H9 (cell line): Measurements from ENCODE around the gene PSMD1. TPM values are rescaled to one million over a fixed set of nuclear protein-coding genes. Genes with fewer than 3 reads are reported as not detected.

Experiments used
- DNase-seq: peaks from one replicate; pipeline ENCODE4 v3.0.0-alpha.2; 2017
- H2AFZ ChIP-seq: one replicate; pipeline ENCODE4 v1.6.1; 2013; ENCODE audit warnings: mild to moderate bottlenecking, low read length, control low read depth, moderate library complexity
- H2AK5ac ChIP-seq: 2 replicates; pipeline ENCODE4 v1.6.1; 2013; ENCODE audit warnings: low read length, control low read depth, mixed read lengths; ENCODE audit not compliant: insufficient read length
- H2BK120ac ChIP-seq: one replicate; pipeline ENCODE4 v1.6.1; 2013; ENCODE audit warnings: low read depth, mild to moderate bottlenecking, low read length, control low read depth, inconsistent platforms; ENCODE audit not compliant: poor library complexity, severe bottlenecking
- H2BK12ac ChIP-seq: 2 replicates; pipeline ENCODE4 v1.6.1; 2013; ENCODE audit warnings: low read length, control low read depth, mixed read lengths, low read depth; ENCODE audit not compliant: insufficient read length
- H2BK15ac ChIP-seq: 2 replicates; pipeline ENCODE4 v1.6.1; 2013; ENCODE audit warnings: low read depth, low read length, control low read depth
- H2BK20ac ChIP-seq: one replicate; pipeline ENCODE4 v1.6.1; 2013; ENCODE audit warnings: low read depth, mild to moderate bottlenecking, low read length, control low read depth, inconsistent platforms; ENCODE audit not compliant: poor library complexity, severe bottlenecking
- H2BK5ac ChIP-seq: 2 replicates; pipeline ENCODE4 v1.6.1; 2013; ENCODE audit warnings: low read length, control low read depth, mixed read lengths; ENCODE audit not compliant: insufficient read length
- H3K14ac ChIP-seq: 2 replicates; pipeline ENCODE4 v1.6.1; 2013; ENCODE audit warnings: low read length, control low read depth; ENCODE audit not compliant: insufficient read depth
- H3K18ac ChIP-seq: 2 replicates; pipeline ENCODE4 v1.6.1; 2013; ENCODE audit warnings: low read depth, mild to moderate bottlenecking, mixed read lengths, low read length, control low read depth; ENCODE audit not compliant: insufficient read length
- H3K23ac ChIP-seq: 2 replicates; pipeline ENCODE4 v1.6.1; 2013; ENCODE audit warnings: low read length, control low read depth, mixed read lengths, low read depth; ENCODE audit not compliant: insufficient read length
- H3K23me2 ChIP-seq: 2 replicates; pipeline ENCODE4 v1.6.1; 2013; ENCODE audit warnings: low read depth, mild to moderate bottlenecking, mixed read lengths, low read length, control low read depth; ENCODE audit not compliant: insufficient read length, poor library complexity, severe bottlenecking
- H3K27ac ChIP-seq: 2 replicates; pipeline ENCODE4 v1.5.1; 2013; ENCODE audit warnings: low read length, control low read depth, mixed read lengths, low read depth; ENCODE audit not compliant: insufficient read length
- H3K27me3 ChIP-seq: 2 replicates; pipeline ENCODE4 v1.6.1; 2013; ENCODE audit warnings: low read length, control low read depth, inconsistent platforms; ENCODE audit not compliant: insufficient read depth
- H3K4ac ChIP-seq: 2 replicates; pipeline ENCODE4 v1.6.1; 2013; ENCODE audit warnings: low read depth, mild to moderate bottlenecking, control low read depth, inconsistent platforms, low read length, moderate library complexity
- H3K4me1 ChIP-seq: 2 replicates; pipeline ENCODE4 v1.6.1; 2013; ENCODE audit warnings: low read length, control low read depth, inconsistent platforms; ENCODE audit not compliant: insufficient read depth
- H3K4me2 ChIP-seq: 2 replicates; pipeline ENCODE4 v1.6.1; 2013; ENCODE audit warnings: low read length, control low read depth, mixed read lengths; ENCODE audit not compliant: insufficient read length, insufficient read depth
- H3K56ac ChIP-seq: 2 replicates; pipeline ENCODE4 v1.6.1; 2013; ENCODE audit warnings: low read depth, mild to moderate bottlenecking, mixed read lengths, low read length, control low read depth; ENCODE audit not compliant: insufficient read length
- H3K79me1 ChIP-seq: 2 replicates; pipeline ENCODE4 v1.6.1; 2013; ENCODE audit warnings: low read depth, mild to moderate bottlenecking, moderate library complexity, low read length, control low read depth, inconsistent platforms; ENCODE audit not compliant: insufficient read depth, poor library complexity, severe bottlenecking
- H3K79me2 ChIP-seq: 2 replicates; pipeline ENCODE4 v1.6.1; 2013; ENCODE audit warnings: low read length, control low read depth, inconsistent platforms; ENCODE audit not compliant: insufficient read depth
- H3K9ac ChIP-seq: 2 replicates; pipeline ENCODE4 v1.6.1; 2013; ENCODE audit warnings: low read length, control low read depth, mixed read lengths; ENCODE audit not compliant: insufficient read length; ENCODE audit errors: extremely low read depth
- H3K9me3 ChIP-seq: one replicate; pipeline ENCODE4 v1.6.1; 2013; ENCODE audit warnings: low read depth, low read length, inconsistent platforms; ENCODE audit not compliant: control insufficient read depth
- H3T11ph ChIP-seq: one replicate; pipeline ENCODE4 v1.6.1; 2013; ENCODE audit warnings: mild to moderate bottlenecking, low read length, control low read depth, inconsistent platforms
- H4K20me1 ChIP-seq: one replicate; pipeline ENCODE4 v1.6.1; 2013; ENCODE audit not compliant: control insufficient read depth, insufficient read length, insufficient read depth
- H4K5ac ChIP-seq: 2 replicates; pipeline ENCODE4 v1.6.1; 2013; ENCODE audit warnings: low read depth, mild to moderate bottlenecking, mixed read lengths, low read length, control low read depth; ENCODE audit not compliant: insufficient read length
- H4K8ac ChIP-seq: replicated peaks from 2 replicates; pipeline ENCODE4 v1.6.1; 2013; ENCODE audit warnings: low read length, control low read depth, mixed read lengths, low read depth; ENCODE audit not compliant: insufficient read length
- H4K91ac ChIP-seq: 2 replicates; pipeline ENCODE4 v1.6.1; 2013; ENCODE audit warnings: low read depth, mild to moderate bottlenecking, moderate library complexity, mixed read lengths, low read length, control low read depth; ENCODE audit not compliant: insufficient read length
- H3K27ac Mint-ChIP-seq, 3 experiments: 2 replicates in 2 of 3; 3 replicates in 1 of 3; pipeline ENCODE4 v1.8.0; 2020 to 2021; ENCODE audit warnings: mixed read lengths in 3 of 3, mild to moderate bottlenecking in 1 of 3, moderate library complexity in 1 of 3
- H3K27me3 Mint-ChIP-seq: 2 replicates; pipeline ENCODE4 v1.8.0; 2021; ENCODE audit warnings: low read depth, mild to moderate bottlenecking, moderate library complexity, mixed read lengths
- H3K36me3 Mint-ChIP-seq, 3 experiments: 2 replicates in 2 of 3; 3 replicates in 1 of 3; pipeline ENCODE4 v1.8.0; 2020 to 2021; ENCODE audit warnings: low read depth in 3 of 3, mixed read lengths in 3 of 3; ENCODE audit not compliant: insufficient read depth in 1 of 3
- H3K4me1 Mint-ChIP-seq, 2 experiments: 2 replicates each; pipeline ENCODE4 v1.8.0; 2020; ENCODE audit warnings: mixed read lengths in 2 of 2
- H3K4me3 Mint-ChIP-seq, 2 experiments: 2 replicates in 1 of 2; 3 replicates in 1 of 2; pipeline ENCODE4 v1.8.0; 2020 to 2021; ENCODE audit warnings: mild to moderate bottlenecking in 2 of 2, mixed read lengths in 2 of 2, moderate library complexity in 1 of 2
- H3K9me3 Mint-ChIP-seq, 2 experiments: 2 replicates in 1 of 2; 3 replicates in 1 of 2; pipeline ENCODE4 v1.8.0; 2020; ENCODE audit warnings: mild to moderate bottlenecking in 2 of 2, mixed read lengths in 2 of 2, moderate library complexity in 1 of 2
- CTCF ChIP-seq: fragments of 200-600 bp; sonication (generic); conservative IDR thresholded peaks from 3 replicates; pipeline ENCODE4 v1.8.0; 2021; ENCODE audit warnings: antibody characterized with exemption, mild to moderate bottlenecking
- WGBS: extraction: QIAGEN DNeasy Blood & Tissue Kit; methylation state at CpG from one replicate; pipeline ENCODE4 v1.1.7; 2013; ENCODE audit warnings: missing lambda C conversion rate, low lambda C conversion rate, mixed read lengths; ENCODE audit not compliant: insufficient read length; ENCODE audit errors: extremely low coverage; 5-methylcytosine and 5-hydroxymethylcytosine counted together
- total RNA-seq: library from RNA; stranded (reverse); gene quantifications from 2 replicates; pipeline ENCODE4 v1.2.1, GENCODE V29; 2021

Gene PSMD1
- total RNA-seq, 1 experiment from 2014 or later: 166 TPM

GRCh38 chr2:231053846-231054245, 2.8 kb upstream of the PSMD1 start:
- no peak overlapping the region for H3K4me3 Mint-ChIP-seq
- Histone ChIP-seq H3K9me3 (no peaks in the 10 kb centered on the region), H2BK12ac (no peak overlapping the region), H2BK15ac (no peak overlapping the region), H2BK5ac (no peak overlapping the region), H3K27me3 (peaks cover 1% of the 10 kb centered on the region; the same call in 1 of the 2 replicates), H3K4ac (no peak overlapping the region), H3K23me2 (peaks cover 6% of the 10 kb centered on the region), H3K4me1 (no peaks in the 10 kb centered on the region), H3K9ac (no peak overlapping the region), H3T11ph (no peak overlapping the region), H3K27ac (no peak overlapping the region), H4K5ac (no peak overlapping the region), H3K4me2 (no peak overlapping the region), H2AK5ac (no peak overlapping the region), H3K18ac (no peak overlapping the region), H2BK20ac (no peak overlapping the region), H2AFZ (no peak overlapping the region), H3K14ac (no peak overlapping the region), H4K91ac (no peak overlapping the region), H3K79me1 (no peaks in the 10 kb centered on the region), H3K79me2 (peaks cover 17% of the 10 kb centered on the region; the same call in 1 of the 2 replicates), H4K8ac (no peak overlapping the region), H2BK120ac (no peak overlapping the region), H3K56ac (no peak overlapping the region), H4K20me1 (no peaks in the 10 kb centered on the region), H3K23ac (no peak overlapping the region)
- TF ChIP-seq CTCF: no peak
- peaks cover 20 to 28% of the 10 kb centered on the region in 2 experiments for H3K4me1 Mint-ChIP-seq
- H3K9me3 Mint-ChIP-seq: no peaks in the 10 kb centered on the region; a peak in 1 of 5 replicates
- H3K27me3 Mint-ChIP-seq: peaks cover 58% of the 10 kb centered on the region
- H3K27ac Mint-ChIP-seq: no peak overlapping the region; a peak in 1 of 7 replicates
- DNase-seq: no peak
- H3K36me3 Mint-ChIP-seq: no peaks in the 10 kb centered on the region; a peak in 1 of 7 replicates
- 100% methylated on average over 1 of the region's 6 CpGs for WGBS
